Central memory CD8-positive, alpha-beta T cell (primary cell): ENCODE results near the gene DAND5.

Source experiments
- ATAC-seq: fragments of 150-1000 bp; cut with Tn5 transposase; replicated peaks from 2 replicates; pipeline ENCODE4 v1.10.0; 2022; ENCODE audit warnings: mild to moderate bottlenecking, moderate FRiP score, moderate number of reproducible peaks; ENCODE audit not compliant: poor library complexity, severe bottlenecking; ENCODE audit errors: extremely low read depth
- DNase-seq, 2 donors: peaks; one replicate each; pipeline ENCODE4 v3.0.0; 2021; ENCODE audit warnings: low spot score in 2 of 2
- H3K27ac Mint-ChIP-seq: one replicate; pipeline ENCODE4 v1.8.0; 2022; ENCODE audit warnings: low read depth, mild to moderate bottlenecking, moderate library complexity, mixed read lengths
- H3K27me3 Mint-ChIP-seq: one replicate; pipeline ENCODE4 v1.8.0; 2022; ENCODE audit warnings: mixed read lengths
- H3K36me3 Mint-ChIP-seq: one replicate; pipeline ENCODE4 v1.8.0; 2022; ENCODE audit warnings: mild to moderate bottlenecking, moderate library complexity, mixed read lengths; ENCODE audit not compliant: insufficient read depth
- H3K4me1 Mint-ChIP-seq: one replicate; pipeline ENCODE4 v1.8.0; 2022; ENCODE audit warnings: mixed read lengths
- H3K4me3 Mint-ChIP-seq: one replicate; pipeline ENCODE4 v1.8.0; 2022; ENCODE audit warnings: mild to moderate bottlenecking, moderate library complexity, mixed read lengths
- H3K9me3 Mint-ChIP-seq: one replicate; pipeline ENCODE4 v1.8.0; 2022; ENCODE audit warnings: mixed read lengths

Gene DAND5, protein sequence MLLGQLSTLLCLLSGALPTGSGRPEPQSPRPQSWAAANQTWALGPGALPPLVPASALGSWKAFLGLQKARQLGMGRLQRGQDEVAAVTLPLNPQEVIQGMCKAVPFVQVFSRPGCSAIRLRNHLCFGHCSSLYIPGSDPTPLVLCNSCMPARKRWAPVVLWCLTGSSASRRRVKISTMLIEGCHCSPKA

DNA sequence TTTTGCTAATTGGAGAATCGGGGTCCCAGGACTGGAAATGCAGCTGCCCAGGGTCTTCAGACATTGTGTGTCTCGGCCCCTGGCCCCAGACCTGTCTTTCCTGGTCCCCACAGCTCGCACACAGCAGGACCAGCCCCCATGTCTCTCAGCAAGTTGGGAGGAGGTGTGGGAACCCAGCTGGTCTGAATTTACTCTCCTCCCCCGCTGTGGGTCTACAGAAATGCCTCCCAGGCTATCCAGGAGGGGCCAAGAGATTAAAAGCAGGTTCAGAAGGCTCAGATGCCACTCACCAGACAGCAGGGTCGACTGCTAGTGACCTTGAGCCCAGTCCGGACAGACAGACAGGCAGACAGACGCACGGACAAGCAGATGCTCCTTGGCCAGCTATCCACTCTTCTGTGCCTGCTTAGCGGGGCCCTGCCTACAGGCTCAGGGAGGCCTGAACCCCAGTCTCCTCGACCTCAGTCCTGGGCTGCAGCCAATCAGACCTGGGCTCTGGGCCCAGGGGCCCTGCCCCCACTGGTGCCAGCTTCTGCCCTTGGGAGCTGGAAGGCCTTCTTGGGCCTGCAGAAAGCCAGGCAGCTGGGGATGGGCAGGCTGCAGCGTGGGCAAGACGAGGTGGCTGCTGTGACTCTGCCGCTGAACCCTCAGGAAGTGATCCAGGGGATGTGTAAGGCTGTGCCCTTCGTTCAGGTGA lies at the start of gene DAND5:
Gene DAND5, plus strand, starts transcription at position 285 of the 697 bp plus-strand sequence. Its CDS starts 85 bp downstream, at position 370.
- no peak within 1 kb of the TSS for H3K27ac Mint-ChIP-seq

DNA sequence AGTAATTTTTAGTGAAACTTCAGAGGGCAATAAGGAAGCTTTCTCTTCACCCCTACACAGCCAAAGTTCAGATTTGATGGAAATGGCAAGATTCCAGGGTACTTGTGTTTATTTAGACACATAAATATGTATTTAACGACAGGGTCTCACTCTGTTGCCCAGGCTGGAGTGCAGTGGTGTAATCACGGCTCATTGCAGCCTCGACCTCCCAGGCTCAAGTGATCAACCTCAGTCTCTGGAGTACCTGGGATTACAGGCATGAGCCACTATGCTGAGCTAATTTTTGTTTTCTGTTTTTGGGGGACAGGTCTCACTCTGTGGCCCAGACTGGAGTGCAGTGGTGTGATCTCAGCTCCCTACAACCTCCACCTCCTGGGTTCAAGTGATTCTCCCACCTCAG lies 48.3 kb upstream of the DAND5 start:
- Mint-ChIP-seq H3K4me3 (no peak overlapping the region), H3K4me1 (peaks cover 16% of the 10 kb centered on the region), H3K9me3 (no peaks in the 10 kb centered on the region), H3K27me3 (no peaks in the 10 kb centered on the region), H3K36me3 (peaks cover 45% of the 10 kb centered on the region), H3K27ac (no peak overlapping the region)
- no peak for DNase-seq
- ATAC-seq = no peak

More for the DNA sequence above, at the start of gene DAND5:
- Mint-ChIP-seq H3K27me3 (no peaks in the 10 kb centered on the region), H3K36me3 (peaks cover 4% of the 10 kb centered on the region), H3K4me1 (peaks cover 6% of the 10 kb centered on the region), H3K9me3 (no peaks in the 10 kb centered on the region), H3K4me3 (no peak within 1 kb of the TSS)
- DNase-seq = no peak
- no peak for ATAC-seq

DNA sequence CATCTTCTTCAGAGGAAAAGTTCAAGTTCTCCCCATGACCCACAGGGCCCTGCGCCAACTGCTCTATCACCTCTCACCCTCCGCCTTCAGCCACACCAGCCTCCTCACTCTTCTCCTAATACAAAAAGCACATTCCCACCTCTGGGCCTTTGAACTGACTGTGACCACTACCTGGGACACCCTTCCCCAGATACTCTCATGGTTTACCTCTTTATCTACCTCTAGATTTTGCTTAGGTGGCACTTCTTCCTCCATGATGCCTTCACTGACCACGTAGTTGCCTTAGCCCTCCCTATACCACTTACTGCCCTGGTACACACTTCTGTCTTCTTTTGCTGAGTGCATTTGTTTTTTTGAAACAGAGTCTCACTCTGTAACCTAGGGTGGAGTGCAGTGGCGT lies 46.4 kb upstream of the DAND5 start:
- Mint-ChIP-seq H3K4me1 (peaks cover 16% of the 10 kb centered on the region), H3K36me3 (peaks cover 59% of the 10 kb centered on the region), H3K4me3 (no peak overlapping the region), H3K27ac (no peak overlapping the region), H3K9me3 (no peaks in the 10 kb centered on the region), H3K27me3 (no peaks in the 10 kb centered on the region)
- ATAC-seq = no peak
- no peak for DNase-seq

DNA sequence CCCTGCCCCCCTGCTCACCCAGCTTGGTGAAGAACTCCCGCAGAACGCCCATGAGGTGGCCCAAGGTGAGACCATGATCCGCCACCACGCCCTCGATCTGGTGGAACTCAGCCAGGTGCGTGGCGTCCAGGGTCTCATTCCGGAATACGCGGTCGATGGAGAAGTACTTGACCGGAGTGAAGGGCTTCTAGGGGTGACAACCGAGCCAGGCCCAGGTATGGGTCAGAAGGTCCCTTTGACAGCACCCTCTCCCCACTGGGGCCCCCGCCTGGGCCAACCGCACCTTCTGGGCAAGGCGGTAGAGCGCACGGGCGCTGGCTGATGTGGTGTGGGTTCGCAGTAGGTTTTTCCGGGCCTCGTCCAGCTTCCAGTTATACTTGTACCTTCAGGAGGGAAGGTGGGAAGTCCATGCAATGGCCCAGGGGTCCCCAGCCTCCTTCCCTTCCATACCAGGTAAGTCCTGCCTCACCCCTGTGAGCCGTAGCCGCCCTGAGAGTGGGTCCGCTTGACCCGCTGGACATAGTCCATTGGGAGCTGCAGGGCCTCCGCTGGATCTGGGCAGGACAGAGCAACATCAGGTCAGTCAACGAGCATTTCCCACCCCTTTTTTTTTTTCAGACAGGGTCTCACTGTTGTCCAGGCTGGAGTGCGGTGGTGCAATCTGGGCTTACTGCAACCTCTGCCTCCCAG lies 44.6 kb upstream of the DAND5 start:
- no peaks in the 10 kb centered on the region for H3K9me3 Mint-ChIP-seq
- no peak overlapping the region for H3K4me3 Mint-ChIP-seq
- DNase-seq = no peak
- ATAC-seq = no peak
- no peak overlapping the region for H3K27ac Mint-ChIP-seq
- peaks cover 60% of the 10 kb centered on the region for H3K36me3 Mint-ChIP-seq
- H3K27me3 Mint-ChIP-seq = no peaks in the 10 kb centered on the region
- peaks cover 5% of the 10 kb centered on the region for H3K4me1 Mint-ChIP-seq

DNA sequence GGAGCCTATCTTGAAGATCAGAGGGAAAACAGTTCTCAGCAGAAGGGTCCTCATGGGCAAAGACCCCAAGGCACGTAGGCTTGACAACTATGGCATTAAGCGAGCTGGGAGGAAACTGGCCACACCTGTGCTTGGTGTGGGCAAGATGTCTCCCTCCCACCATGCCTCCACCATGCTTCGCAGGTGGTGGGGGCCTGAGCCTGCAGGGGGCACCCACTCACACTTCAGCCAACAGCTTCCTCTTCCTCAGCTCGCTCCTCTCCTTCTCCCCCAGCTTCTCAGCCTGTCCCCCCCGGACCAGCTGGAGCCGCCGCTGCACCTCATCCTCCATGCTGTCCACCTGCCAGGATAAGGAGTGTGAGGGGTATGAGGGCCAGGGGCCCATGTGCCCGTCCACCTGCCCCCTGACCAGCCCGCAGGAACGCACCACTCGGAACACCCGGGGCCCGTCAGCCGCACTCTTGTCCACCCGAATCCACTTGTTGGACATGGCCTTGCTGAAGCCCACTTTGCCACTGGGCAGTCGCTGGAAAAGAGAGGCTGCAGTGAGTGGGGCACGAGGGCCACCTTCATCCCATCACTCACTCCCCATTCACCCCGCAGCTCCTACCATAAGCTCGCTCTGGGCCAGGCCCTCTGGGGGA lies 39.3 kb upstream of the DAND5 start:
- Mint-ChIP-seq H3K27ac (no peak overlapping the region), H3K9me3 (no peaks in the 10 kb centered on the region), H3K4me3 (no peak overlapping the region), H3K36me3 (peaks cover 43% of the 10 kb centered on the region), H3K27me3 (no peaks in the 10 kb centered on the region), H3K4me1 (peaks cover 17% of the 10 kb centered on the region)
- ATAC-seq (no peak), DNase-seq (no peak)

DNA sequence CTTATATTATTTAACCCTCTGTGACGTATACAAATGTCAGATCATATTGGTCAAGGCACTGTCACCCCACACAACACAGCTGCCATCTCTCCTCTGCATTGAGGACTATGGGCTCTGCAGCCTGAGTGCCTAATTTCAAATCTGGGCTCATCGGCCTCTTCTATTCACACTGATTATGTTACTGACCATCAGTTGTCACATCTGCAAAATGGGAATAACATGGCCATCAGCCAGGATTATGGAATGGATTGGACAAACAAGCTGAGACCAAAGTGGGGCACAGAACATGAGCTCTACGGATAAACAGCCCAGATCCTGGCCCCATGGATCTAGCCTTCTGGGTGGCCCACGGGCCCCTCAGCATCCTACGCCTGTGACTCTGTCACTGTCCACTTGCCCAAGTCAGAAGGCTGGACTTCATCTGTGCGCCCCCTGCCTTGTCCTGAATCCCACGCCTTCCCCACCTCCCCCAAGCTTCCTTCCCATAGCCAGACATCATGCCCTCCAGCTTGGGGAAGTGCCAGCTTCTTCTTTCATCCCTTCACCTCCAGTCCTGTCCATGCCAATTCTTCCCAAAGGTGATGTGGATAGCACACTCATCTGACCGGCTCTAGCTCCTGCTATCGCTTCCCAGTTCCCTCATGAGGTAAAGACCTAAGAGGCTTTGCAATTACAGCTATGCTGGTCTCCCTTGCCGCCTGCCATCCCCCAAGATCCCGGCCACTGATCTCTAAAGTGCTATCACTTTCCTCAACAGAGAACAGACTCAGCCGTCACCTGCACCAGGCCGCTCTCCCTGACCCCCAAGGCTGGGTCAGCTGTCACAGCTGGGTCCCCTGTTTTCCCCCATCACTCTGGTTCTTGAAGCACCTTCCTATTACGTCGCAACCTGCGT lies 36.7 kb upstream of the DAND5 start:
- Mint-ChIP-seq H3K27me3 (no peaks in the 10 kb centered on the region), H3K4me1 (peaks cover 24% of the 10 kb centered on the region), H3K27ac (peak overlapping the region; percentile 91), H3K4me3 (peak overlapping the region; percentile 88), H3K9me3 (no peaks in the 10 kb centered on the region), H3K36me3 (peaks cover 23% of the 10 kb centered on the region)
- no peak for DNase-seq
- no peak for ATAC-seq

DNA sequence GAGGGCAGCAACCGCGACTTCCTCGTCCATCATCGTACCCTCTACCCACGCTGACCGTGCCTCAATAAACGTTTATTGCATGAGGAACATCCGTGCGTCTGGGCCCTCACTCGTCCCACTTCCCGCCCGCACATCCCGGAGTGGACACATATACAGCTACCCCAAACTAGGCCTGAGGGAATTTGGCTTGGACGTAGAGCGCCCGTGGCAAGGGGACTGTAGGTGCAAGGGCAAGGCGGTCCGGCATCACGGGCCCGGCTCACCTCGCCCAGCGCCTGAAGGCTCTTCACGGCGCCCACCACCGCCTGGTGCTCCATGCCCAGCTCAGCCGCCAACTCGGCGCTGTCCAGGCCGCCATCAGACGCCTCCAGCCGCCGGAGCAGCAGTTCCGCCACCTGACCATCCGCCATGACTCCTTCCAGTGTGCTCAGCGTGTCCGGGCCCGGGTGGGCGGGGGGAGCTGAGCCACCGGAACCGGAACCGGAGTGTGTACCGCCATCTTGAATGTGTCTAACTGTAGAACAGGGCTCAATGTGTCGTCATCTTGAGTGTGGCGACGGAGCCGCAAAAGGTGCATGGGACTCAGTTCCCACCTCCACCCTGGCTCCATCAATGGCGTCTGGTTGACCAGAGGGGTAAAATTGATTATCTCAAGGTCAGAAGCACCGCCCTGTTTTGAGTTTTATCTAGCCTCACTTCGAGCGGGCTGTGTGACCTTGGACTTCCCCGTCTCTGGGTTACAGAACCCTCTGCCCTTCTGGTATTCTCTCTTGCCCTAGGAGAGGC lies 35.9 kb upstream of the DAND5 start, which contains the start of gene FARSA:
Gene FARSA, minus strand, starts transcription at position 425 of the 786 bp plus-strand sequence. Its CDS starts 15 bp downstream, at position 410.
- H3K27ac Mint-ChIP-seq = peak within 1 kb of the TSS; percentile 91
- H3K9me3 Mint-ChIP-seq = no peaks in the 10 kb centered on the region
- no peaks in the 10 kb centered on the region for H3K27me3 Mint-ChIP-seq
- H3K4me3 Mint-ChIP-seq = peak within 1 kb of the TSS; percentile 88
- peak; percentile 66 to 67 for DNase-seq
- H3K4me1 Mint-ChIP-seq = peaks cover 32% of the 10 kb centered on the region
- H3K36me3 Mint-ChIP-seq = peaks cover 25% of the 10 kb centered on the region
- ATAC-seq = peak; percentile 53

DNA sequence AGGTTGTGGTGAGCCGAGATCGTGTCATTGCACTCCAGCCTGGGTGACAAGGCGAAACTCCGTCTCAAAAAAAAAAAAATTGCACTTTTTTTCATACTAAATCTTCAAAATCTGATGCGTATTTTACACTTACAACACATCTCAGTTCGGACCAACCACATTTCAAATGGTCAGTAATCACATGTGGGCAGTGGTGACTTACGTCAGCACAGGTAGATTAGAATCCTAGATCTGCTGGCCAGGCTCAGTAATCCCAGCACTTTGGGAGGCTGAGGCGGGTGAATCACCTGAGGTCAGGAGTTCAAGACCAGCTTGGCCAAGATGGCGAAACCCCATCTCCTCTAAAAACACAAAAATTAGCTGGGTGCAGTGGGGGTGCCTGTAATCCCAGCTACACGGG lies 34.3 kb upstream of the DAND5 start:
- no peak for ATAC-seq
- no peaks in the 10 kb centered on the region for H3K27me3 Mint-ChIP-seq
- peaks cover 48% of the 10 kb centered on the region for H3K4me1 Mint-ChIP-seq
- no peak overlapping the region for H3K4me3 Mint-ChIP-seq
- no peaks in the 10 kb centered on the region for H3K9me3 Mint-ChIP-seq
- peaks cover 32% of the 10 kb centered on the region for H3K36me3 Mint-ChIP-seq
- H3K27ac Mint-ChIP-seq = no peak overlapping the region
- no peak for DNase-seq

DNA sequence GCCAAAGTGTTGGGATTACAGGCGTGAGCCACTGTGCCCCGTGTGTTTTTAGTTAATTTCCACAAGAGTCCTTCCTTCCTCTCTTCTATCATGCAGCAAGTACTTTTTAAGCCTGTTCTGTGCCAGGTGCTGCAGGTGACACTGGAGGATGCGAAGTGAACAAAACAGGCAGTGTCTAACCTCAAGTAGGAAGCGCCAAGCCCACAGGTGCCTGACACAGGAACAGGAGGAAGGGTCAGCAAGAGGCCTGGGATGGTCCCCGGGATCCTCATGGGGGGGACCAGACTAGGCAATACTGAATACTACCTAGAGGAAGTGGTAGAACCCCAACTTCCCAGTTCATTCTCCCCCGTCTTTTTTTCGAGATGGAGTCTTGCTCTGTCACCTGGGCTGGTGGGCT lies 32.8 kb upstream of the DAND5 start:
- ATAC-seq (no peak), DNase-seq (no peak)
- H3K9me3 Mint-ChIP-seq = no peaks in the 10 kb centered on the region
- peaks cover 41% of the 10 kb centered on the region for H3K36me3 Mint-ChIP-seq
- peaks cover 57% of the 10 kb centered on the region for H3K4me1 Mint-ChIP-seq
- H3K27me3 Mint-ChIP-seq = no peaks in the 10 kb centered on the region
- no peak overlapping the region for H3K27ac Mint-ChIP-seq
- no peak overlapping the region for H3K4me3 Mint-ChIP-seq

DNA sequence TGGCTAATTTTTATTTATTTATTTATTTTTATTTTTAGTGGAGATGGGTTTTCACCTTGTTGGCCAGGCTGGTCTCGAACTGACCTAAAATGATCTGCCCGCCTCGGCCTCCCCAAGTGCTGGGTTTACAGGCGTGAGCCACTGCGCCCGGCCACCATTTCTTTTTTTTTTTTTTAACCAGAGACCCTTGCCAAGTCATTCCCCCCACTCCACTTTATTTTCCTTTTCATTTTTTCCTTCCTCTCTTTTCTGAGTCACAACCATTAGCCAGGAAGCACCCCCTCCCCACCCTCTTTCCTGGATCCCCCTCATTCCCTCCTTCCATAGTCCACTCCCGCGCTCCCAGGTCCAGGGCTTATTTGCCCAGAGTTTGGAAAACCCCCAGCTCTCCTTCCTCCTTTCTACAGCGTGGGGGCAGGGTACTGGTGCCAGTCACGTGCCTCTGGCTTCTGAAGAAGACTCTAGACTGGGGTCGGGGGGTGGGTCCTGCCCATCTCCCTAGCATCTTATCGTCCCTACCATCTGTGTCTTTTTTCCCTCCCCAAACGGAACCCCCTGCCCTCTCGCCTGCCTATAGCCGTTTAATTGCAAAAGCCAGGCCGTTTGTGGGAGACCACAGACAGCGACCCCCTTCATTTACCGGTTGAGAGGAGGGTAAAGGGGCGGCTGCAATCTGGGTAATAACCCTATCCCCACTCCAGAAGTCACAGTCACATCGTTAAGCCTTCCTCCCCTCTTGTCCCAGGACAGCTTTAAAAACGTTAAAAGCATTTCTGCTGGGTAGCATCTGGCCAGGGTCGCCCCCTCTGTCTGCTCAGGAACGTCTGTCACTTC lies 32.1 kb upstream of the DAND5 start:
- Mint-ChIP-seq H3K4me3 (peak overlapping the region; percentile 98), H3K9me3 (no peaks in the 10 kb centered on the region), H3K4me1 (peaks cover 56% of the 10 kb centered on the region), H3K36me3 (peaks cover 49% of the 10 kb centered on the region), H3K27ac (peak overlapping the region; percentile 97), H3K27me3 (no peaks in the 10 kb centered on the region)
- no peak for DNase-seq
- ATAC-seq = no peak
